Adipocyte (in vitro differentiated cells): ENCODE data around the gene LIX1.

Source experiments
- DNase-seq: peaks from one replicate; pipeline ENCODE4 v3.0.0-alpha.2; 2015; ENCODE audit warnings: low read depth
- H3K27me3 ChIP-seq: replicated peaks from 2 replicates; pipeline ENCODE4 v1.7.0; 2013; ENCODE audit warnings: mild to moderate bottlenecking, low read length, moderate library complexity; ENCODE audit not compliant: control insufficient read depth, insufficient read depth
- H3K36me3 ChIP-seq: 2 replicates; pipeline ENCODE4 v1.7.0; 2013; ENCODE audit warnings: low read length, mild to moderate bottlenecking, moderate library complexity; ENCODE audit not compliant: control insufficient read depth, insufficient read depth, severe bottlenecking
- H3K4me1 ChIP-seq: 2 replicates; pipeline ENCODE4 v1.7.0; 2013; ENCODE audit warnings: mild to moderate bottlenecking, low read length, moderate library complexity; ENCODE audit not compliant: control insufficient read depth, insufficient read depth
- H3K4me3 ChIP-seq: 2 replicates; pipeline ENCODE4 v1.7.0; 2013; ENCODE audit warnings: mild to moderate bottlenecking, low read length, moderate library complexity
- H3K9ac ChIP-seq: 2 replicates; pipeline ENCODE4 v1.7.0; 2013; ENCODE audit warnings: mild to moderate bottlenecking, low read length, moderate library complexity
- H3K9me3 ChIP-seq: 2 replicates; pipeline ENCODE4 v1.7.0; 2013; ENCODE audit warnings: mild to moderate bottlenecking, low read length, moderate library complexity; ENCODE audit not compliant: control insufficient read depth

LIX1 gene

GRCh38 chr5:97101189-97101910 is 41.1 kb downstream of the LIX1 start:
- peak; percentile 16 for DNase-seq
- Histone ChIP-seq H3K36me3 (no peaks in the 10 kb centered on the region), H3K27me3 (peaks cover 4% of the 10 kb centered on the region), H3K9me3 (no peaks in the 10 kb centered on the region), H3K4me3 (no peak overlapping the region), H3K9ac (no peak overlapping the region), H3K4me1 (peaks cover 5% of the 10 kb centered on the region)

GRCh38 chr5:97100476-97100875 is 41.9 kb downstream of the LIX1 start:
- H3K36me3 ChIP-seq, result no peaks in the 10 kb centered on the region
- H3K9ac ChIP-seq, result no peak overlapping the region
- H3K4me1 ChIP-seq, result peaks cover 10% of the 10 kb centered on the region
- peaks cover 4% of the 10 kb centered on the region for H3K27me3 ChIP-seq
- H3K4me3 ChIP-seq, result no peak overlapping the region
- DNase-seq, result peak; percentile 32
- no peaks in the 10 kb centered on the region for H3K9me3 ChIP-seq

DNA sequence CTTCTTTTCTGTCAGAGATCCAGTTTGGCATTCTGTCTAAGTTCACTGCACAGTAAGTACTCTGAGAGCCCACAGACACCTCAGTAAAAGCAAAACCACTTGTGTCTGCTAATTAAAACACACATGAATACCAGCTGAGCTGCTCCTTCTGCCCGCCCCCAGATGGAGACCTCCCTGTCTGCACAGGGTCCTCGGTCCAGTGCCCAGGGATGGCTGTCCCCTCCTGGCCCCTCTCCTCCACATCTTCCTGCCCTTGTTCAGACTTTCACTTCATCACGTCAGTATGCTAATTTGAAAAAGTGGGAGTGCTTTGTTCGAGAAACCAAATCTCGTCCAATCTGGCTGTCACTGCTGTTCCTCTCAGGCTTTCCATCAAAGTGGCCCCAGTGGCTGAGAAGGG is 43.5 kb downstream of the LIX1 start:
- no peaks in the 10 kb centered on the region for H3K36me3 ChIP-seq
- DNase-seq, result peak; percentile 13
- H3K27me3 ChIP-seq, result no peaks in the 10 kb centered on the region
- H3K9ac ChIP-seq, result no peak overlapping the region
- H3K9me3 ChIP-seq, result no peaks in the 10 kb centered on the region
- H3K4me3 ChIP-seq, result no peak overlapping the region
- H3K4me1 ChIP-seq, result peaks cover 10% of the 10 kb centered on the region

GRCh38 chr5:97097326-97098230 is 44.8 kb downstream of the LIX1 start:
- Histone ChIP-seq H3K36me3 (no peaks in the 10 kb centered on the region), H3K4me3 (no peak overlapping the region), H3K27me3 (no peaks in the 10 kb centered on the region), H3K4me1 (peaks cover 10% of the 10 kb centered on the region), H3K9ac (no peak overlapping the region), H3K9me3 (no peaks in the 10 kb centered on the region)
- no peak for DNase-seq

GRCh38 chr5:97096846-97097245 is 45.6 kb downstream of the LIX1 start:
- no peak overlapping the region for H3K4me3 ChIP-seq
- no peaks in the 10 kb centered on the region for H3K27me3 ChIP-seq
- no peaks in the 10 kb centered on the region for H3K9me3 ChIP-seq
- DNase-seq, result no peak
- H3K36me3 ChIP-seq, result no peaks in the 10 kb centered on the region
- H3K4me1 ChIP-seq, result peaks cover 10% of the 10 kb centered on the region
- no peak overlapping the region for H3K9ac ChIP-seq

DNA sequence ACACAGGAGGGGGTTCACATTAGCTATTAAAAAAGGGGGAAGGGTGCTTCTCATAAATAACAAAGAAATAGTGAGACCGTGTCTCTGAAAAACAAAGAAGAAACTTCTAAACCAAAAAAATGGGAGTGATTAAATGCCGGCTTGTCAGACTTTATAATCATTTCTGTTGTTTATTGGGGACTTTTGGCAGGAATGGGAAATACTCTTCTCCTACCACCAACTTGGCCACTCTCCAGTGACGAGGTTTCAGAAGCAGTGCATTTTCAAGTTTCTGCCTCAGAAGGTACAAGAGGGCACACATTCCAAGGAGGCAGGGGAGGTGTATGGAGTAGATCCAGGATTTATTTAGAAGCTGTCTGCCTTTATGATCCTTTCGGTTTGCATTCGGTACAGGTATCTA is 46.2 kb downstream of the LIX1 start:
- H3K9ac ChIP-seq, result no peak overlapping the region
- no peaks in the 10 kb centered on the region for H3K36me3 ChIP-seq
- peaks cover 10% of the 10 kb centered on the region for H3K4me1 ChIP-seq
- DNase-seq, result peak; percentile 44
- H3K4me3 ChIP-seq, result no peak overlapping the region
- no peaks in the 10 kb centered on the region for H3K27me3 ChIP-seq
- H3K9me3 ChIP-seq, result no peaks in the 10 kb centered on the region

GRCh38 chr5:97095318-97095732 is 47.1 kb downstream of the LIX1 start:
- Histone ChIP-seq H3K9ac (no peak overlapping the region), H3K9me3 (no peaks in the 10 kb centered on the region), H3K36me3 (no peaks in the 10 kb centered on the region), H3K27me3 (no peaks in the 10 kb centered on the region), H3K4me3 (no peak overlapping the region), H3K4me1 (peaks cover 10% of the 10 kb centered on the region)
- no peak for DNase-seq

GRCh38 chr5:97094579-97095317 is 47.7 kb downstream of the LIX1 start:
- Histone ChIP-seq H3K4me3 (no peak overlapping the region), H3K36me3 (no peaks in the 10 kb centered on the region)

DNA sequence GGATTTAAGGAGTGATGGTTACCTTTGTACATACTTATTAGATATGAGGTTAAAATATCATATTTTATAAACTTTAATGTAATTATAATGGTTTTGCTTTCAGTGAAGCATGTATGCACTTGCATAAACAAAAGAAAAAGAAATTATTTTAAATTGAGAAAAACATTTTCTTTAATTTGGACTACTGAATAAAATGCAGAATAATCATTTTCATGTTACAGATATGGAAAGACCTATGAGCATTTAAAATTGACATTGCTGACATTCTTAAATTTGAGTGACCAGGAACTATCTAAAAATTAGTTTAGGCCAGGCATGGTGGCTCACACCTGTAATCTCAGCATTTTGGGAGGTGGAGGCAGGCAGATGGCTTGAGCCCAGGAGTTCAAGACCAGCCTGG is 49.2 kb downstream of the LIX1 start:
- no peaks in the 10 kb centered on the region for H3K9me3 ChIP-seq
- no peak for DNase-seq
- no peaks in the 10 kb centered on the region for H3K36me3 ChIP-seq
- no peak overlapping the region for H3K4me3 ChIP-seq
- no peaks in the 10 kb centered on the region for H3K27me3 ChIP-seq
- peaks cover 7% of the 10 kb centered on the region for H3K4me1 ChIP-seq
- H3K9ac ChIP-seq, result no peak overlapping the region

More at GRCh38 chr5:97094579-97095317, 47.7 kb downstream of the LIX1 start:
- no peak overlapping the region for H3K9ac ChIP-seq
- H3K9me3 ChIP-seq, result no peaks in the 10 kb centered on the region
- no peak for DNase-seq
- H3K4me1 ChIP-seq, result peaks cover 10% of the 10 kb centered on the region
- H3K27me3 ChIP-seq, result no peaks in the 10 kb centered on the region

DNA sequence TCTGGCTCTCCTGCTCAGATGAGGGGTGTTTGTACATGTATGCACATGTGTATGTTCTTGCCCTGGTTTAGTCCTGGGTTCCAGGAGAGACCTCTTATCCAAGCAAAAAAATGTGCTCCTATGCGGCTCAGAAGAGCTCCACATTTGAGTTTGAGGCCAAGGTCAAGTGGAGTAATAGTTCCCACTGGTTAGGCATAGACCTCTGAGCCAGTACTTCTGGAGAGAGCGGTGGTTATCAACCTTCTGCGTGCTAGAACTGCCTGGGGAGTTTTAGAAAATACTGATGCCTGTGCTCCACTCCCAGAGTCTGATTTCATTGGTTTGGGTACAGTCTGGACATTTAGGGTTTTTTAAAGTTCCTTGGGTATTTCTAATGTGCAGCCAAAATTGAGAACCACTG is 51.5 kb downstream of the LIX1 start:
- no peak overlapping the region for H3K4me3 ChIP-seq
- H3K36me3 ChIP-seq, result no peaks in the 10 kb centered on the region
- no peaks in the 10 kb centered on the region for H3K9me3 ChIP-seq
- no peaks in the 10 kb centered on the region for H3K27me3 ChIP-seq
- H3K9ac ChIP-seq, result no peak overlapping the region
- peaks cover 1% of the 10 kb centered on the region for H3K4me1 ChIP-seq
- no peak for DNase-seq
